T-cell (primary cell): ENCODE data around the gene TOMM20L. TPM values are rescaled to one million over a fixed set of nuclear protein-coding genes. Genes with fewer than 3 reads are reported as not detected.
"Not testable (repeated sequence)": the region's sequence is repeated elsewhere in the genome, so short reads cannot be mapped to it uniquely, and the experiment has no call there.

Source experiments
- ATAC-seq, 4 experiments: fragments of 200-7000 bp in 3 of 4; fragments of 150-1000 bp in 1 of 4; cut with Tn5 transposase; replicated peaks in 1 of 4; 1 replicate in 3 of 4; 2 replicates in 1 of 4; pipeline ENCODE4 v1.10.0; 2021; ENCODE audit warnings: moderate library complexity in 3 of 4, mild to moderate bottlenecking in 2 of 4, moderate number of reproducible peaks in 1 of 4
- CTCF ChIA-PET, 2 donors: fragments of 300-600 bp; sonication (Branson Sonifier 250); formaldehyde crosslinking; loops; one replicate each; lab custom pipeline; 2022; ENCODE audit warnings: antibody characterized with exemption in 2 of 2; lab: Charles Lee
- POLR2A ChIA-PET, 2 donors: fragments of 300-600 bp; sonication (Branson Sonifier 250); formaldehyde crosslinking; loops; one replicate each; lab custom pipeline; 2022; ENCODE audit warnings: antibody characterized with exemption in 2 of 2; lab: Charles Lee
- DNase-seq, 35 experiments: peaks; one replicate each; pipeline versions ENCODE4 v3.0.0 to v3.0.0-alpha.2; 2013 to 2023
- H3K27ac ChIP-seq: one replicate; pipeline ENCODE4 v1.5.1; 2013; ENCODE audit warnings: low read length
- H3K27me3 ChIP-seq, 2 experiments: replicated peaks in 1 of 2; 1 replicate in 1 of 2; 2 replicates in 1 of 2; pipeline versions ENCODE4 v1.6.1 to v1.7.0; 2013; ENCODE audit warnings: low read length in 1 of 2, mixed read lengths in 1 of 2; ENCODE audit not compliant: control insufficient read depth in 2 of 2, insufficient read depth in 2 of 2; ENCODE audit errors: extremely low read depth in 1 of 2
- H3K36me3 ChIP-seq, 2 donors: 1 replicate in 1 of 2; 2 replicates in 1 of 2; pipeline versions ENCODE4 v1.6.1 to v1.7.0; 2013; ENCODE audit warnings: low read length in 1 of 2; ENCODE audit not compliant: control insufficient read depth in 2 of 2, insufficient read depth in 1 of 2; ENCODE audit errors: extremely low read depth in 1 of 2
- H3K4me1 ChIP-seq, 2 experiments: 1 replicate in 1 of 2; 2 replicates in 1 of 2; pipeline versions ENCODE4 v1.6.1 to v1.7.0; 2013; ENCODE audit warnings: low read length in 2 of 2, mixed read lengths in 1 of 2; ENCODE audit not compliant: insufficient read depth in 2 of 2, control insufficient read depth in 1 of 2; ENCODE audit errors: extremely low read depth in 1 of 2
- H3K4me3 ChIP-seq, 2 donors: 1 replicate in 1 of 2; 2 replicates in 1 of 2; pipeline versions ENCODE4 v1.5.1 to v1.7.0; 2013; ENCODE audit warnings: mild to moderate bottlenecking in 2 of 2, low read length in 1 of 2, moderate library complexity in 1 of 2; ENCODE audit not compliant: control insufficient read depth in 1 of 2; ENCODE audit errors: extremely low read depth in 1 of 2
- H3K9me3 ChIP-seq: 2 replicates; pipeline ENCODE4 v1.7.0; 2013
- H3K27ac Mint-ChIP-seq, 2 donors: one replicate each; pipeline ENCODE4 v1.8.0; 2020 to 2021; ENCODE audit warnings: mild to moderate bottlenecking in 2 of 2, mixed read lengths in 2 of 2
- H3K27me3 Mint-ChIP-seq, 2 donors: one replicate each; pipeline ENCODE4 v1.8.0; 2021 to 2022; ENCODE audit warnings: mixed read lengths in 2 of 2
- H3K36me3 Mint-ChIP-seq: one replicate; pipeline ENCODE4 v1.8.0; 2021; ENCODE audit warnings: mixed read lengths
- H3K4me1 Mint-ChIP-seq, 3 donors: one replicate each; pipeline ENCODE4 v1.8.0; 2020 to 2022; ENCODE audit warnings: mixed read lengths in 3 of 3, mild to moderate bottlenecking in 1 of 3
- H3K4me3 Mint-ChIP-seq, 3 donors: one replicate each; pipeline ENCODE4 v1.8.0; 2020 to 2022; ENCODE audit warnings: mild to moderate bottlenecking in 3 of 3, mixed read lengths in 3 of 3, moderate library complexity in 3 of 3
- H3K9me3 Mint-ChIP-seq, 3 donors: one replicate each; pipeline ENCODE4 v1.8.0; 2020 to 2022; ENCODE audit warnings: mixed read lengths in 3 of 3
- WGBS: methylation state at CpG from one replicate; pipeline ENCODE4 v1.1.5; 2013; ENCODE audit warnings: missing lambda C conversion rate; ENCODE audit not compliant: insufficient coverage; 5-methylcytosine and 5-hydroxymethylcytosine counted together
- total RNA-seq, 35 experiments: library from RNA in 6 of 35; stranded (reverse) in 6 of 35; fragments of 120-200 nt in 1 of 35; gene quantifications; one replicate each; pipeline versions ENCODE4 v1.2.1 to v1.2.4 and lab custom pipeline; 2013 to 2026

TOMM20L gene
- total RNA-seq, 5 donors from 2014 or later (not counting 1 experiment from before 2014, with no cell fraction given), result 0.73 TPM; not detected in 4

- peak overlapping the region in 1 of 3 donors; percentile 56 for H3K4me3 Mint-ChIP-seq
- WGBS, result no CpG with 5 or more reads among the region's 1 CpG
- H3K27me3 Mint-ChIP-seq, result no peaks in the 10 kb centered on the region
- no peaks in the 10 kb centered on the region for H3K4me1 ChIP-seq
- H3K27ac ChIP-seq, result no peak overlapping the region
- H3K27ac Mint-ChIP-seq, result no peak overlapping the region
- peak in 1 of 4 experiments; percentile 91 for ATAC-seq
- ChIA-PET CTCF (no interaction called here), POLR2A (no interaction called here)
- H3K27me3 ChIP-seq, result no peaks in the 10 kb centered on the region
- H3K9me3 Mint-ChIP-seq, result no peaks in the 10 kb centered on the region
- DNase-seq, result peak in 1 of 35 experiments; percentile 27
- no peaks in the 10 kb centered on the region for H3K9me3 ChIP-seq
- peaks cover 44% of the 10 kb centered on the region for H3K36me3 Mint-ChIP-seq
- H3K4me3 ChIP-seq, result no peak overlapping the region
- peaks cover 20 to 21% (median 21%) of the 10 kb centered on the region in 3 donors for H3K4me1 Mint-ChIP-seq
- H3K36me3 ChIP-seq, result peaks cover 12 to 41% of the 10 kb centered on the region in 2 donors
Measured at GRCh38 chr14:58414845-58415244, 19.1 kb downstream of the TOMM20L start.

GRCh38 chr14:58415636-58416547 is 20.2 kb downstream of the TOMM20L start:
- peak overlapping the region in 1 of 2 donors; percentile 8 for H3K27ac Mint-ChIP-seq
- POLR2A ChIA-PET, result interaction anchor here in 1 of 2 donors (0.6 kb wide), 1 partner anchor 11 kb away, joined by 3 read pairs; no protein-coding TSS in a partner anchor
- H3K27me3 Mint-ChIP-seq, result no peaks in the 10 kb centered on the region
- Histone ChIP-seq H3K9me3 (no peaks in the 10 kb centered on the region), H3K4me3 (no peak overlapping the region), H3K36me3 (peaks cover 9 to 35% of the 10 kb centered on the region in 2 donors), H3K27me3 (no peaks in the 10 kb centered on the region), H3K27ac (no peak overlapping the region), H3K4me1 (no peaks in the 10 kb centered on the region)
- H3K9me3 Mint-ChIP-seq, result no peaks in the 10 kb centered on the region
- peaks cover 20 to 22% (median 21%) of the 10 kb centered on the region in 3 donors for H3K4me1 Mint-ChIP-seq
- H3K36me3 Mint-ChIP-seq, result peaks cover 43% of the 10 kb centered on the region
- no peak for ATAC-seq
- CTCF ChIA-PET, result interaction anchor here in 1 of 2 donors (0.6 kb wide), 2 partner anchors 17 to 57 kb away, joined by 3 to 6 read pairs; no protein-coding TSS in a partner anchor
- H3K4me3 Mint-ChIP-seq, result no peak overlapping the region
- WGBS, result 100% methylated on average over 5 of the region's 10 CpGs
- DNase-seq, result no peak

GRCh38 chr14:58416934-58417333 is 21.2 kb downstream of the TOMM20L start:
- H3K27me3 Mint-ChIP-seq, result not testable (repeated sequence)

GRCh38 chr14:58426670-58427280 is 31.0 kb downstream of the TOMM20L start:
- CTCF ChIA-PET, result interaction anchor here (0.6 to 2.1 kb wide), 8 partner anchors 29 to 319 kb away, joined by 3 to 10 read pairs (median 4); partner anchors contain the start of genes TOMM20L (in 2 of the 2), ACTR10 (in 1 of the 2) and ARID4A (in 1 of the 2)
- peak overlapping the region; percentile 80 to 95 (median 93) for H3K4me3 Mint-ChIP-seq
- peaks cover 2% of the 10 kb centered on the region for H3K36me3 Mint-ChIP-seq
- peaks cover 44 to 53% (median 48%) of the 10 kb centered on the region in 3 donors for H3K4me1 Mint-ChIP-seq
- H3K27ac Mint-ChIP-seq, result peak overlapping the region; percentile 97 to 99
- POLR2A ChIA-PET, result interaction anchor here (0.5 to 1.6 kb wide), 9 partner anchors 9 to 228 kb away, joined by 3 to 12 read pairs (median 4); partner anchors contain the start of genes ARID4A (in 1 of the 2), PSMA3 (in 1 of the 2) and TOMM20L (in 1 of the 2)
- Histone ChIP-seq H3K27me3 (no peaks in the 10 kb centered on the region), H3K4me3 (peak overlapping the region; percentile 81 to 97), H3K4me1 (peaks cover 12 to 14% of the 10 kb centered on the region in 2 experiments), H3K9me3 (no peaks in the 10 kb centered on the region), H3K27ac (peak overlapping the region; percentile 94), H3K36me3 (peaks cover 0 to 12% of the 10 kb centered on the region in 2 donors)
- no peaks in the 10 kb centered on the region for H3K9me3 Mint-ChIP-seq
- ATAC-seq (peak; percentile 21 to 33 (median 32)), DNase-seq (peak in 32 of 35 experiments; percentile 5 to 45 (median 20))
- no peaks in the 10 kb centered on the region for H3K27me3 Mint-ChIP-seq
- WGBS, result under 1% methylated on average over 21 of the region's 35 CpGs

More at GRCh38 chr14:58416934-58417333, 21.2 kb downstream of the TOMM20L start:
- H3K36me3 ChIP-seq, result peaks cover 7 to 33% of the 10 kb centered on the region in 2 donors
- DNase-seq, H3K4me3 ChIP-seq, ATAC-seq, H3K27ac ChIP-seq, H3K4me1 ChIP-seq, H3K9me3 ChIP-seq, H3K27me3 ChIP-seq, H3K4me3 Mint-ChIP-seq, H3K27ac Mint-ChIP-seq, H3K9me3 Mint-ChIP-seq: not testable (repeated sequence)
- ChIA-PET POLR2A (interaction anchor here in 1 of 2 donors (0.6 kb wide), 2 partner anchors 42 to 211 kb away, joined by 3 read pairs; no protein-coding TSS in a partner anchor), CTCF (interaction anchor here in 1 of 2 donors (0.6 to 0.7 kb wide), 4 partner anchors 16 to 291 kb away, joined by 3 to 4 read pairs (median 3); no protein-coding TSS in a partner anchor)
- Mint-ChIP-seq H3K4me1 (peaks cover 21 to 26% (median 23%) of the 10 kb centered on the region in 3 donors), H3K36me3 (peaks cover 44% of the 10 kb centered on the region)
- WGBS, result 80% methylated on average over 1 of the region's 1 CpG

- ChIA-PET POLR2A (interaction anchor here (0.5 to 1.6 kb wide), 11 partner anchors 16 to 1863 kb away, joined by 3 to 12 read pairs (median 4); partner anchors contain the start of genes ARID4A (in 1 of the 2), PPM1A (in 1 of the 2), PSMA3 (in 1 of the 2) and TOMM20L (in 1 of the 2)), CTCF (interaction anchor here in 1 of 2 donors (0.6 to 2.1 kb wide), 6 partner anchors 30 to 320 kb away, joined by 3 to 10 read pairs (median 3); partner anchors contain the start of genes ACTR10, ARID4A and TOMM20L)
- no peaks in the 10 kb centered on the region for H3K9me3 ChIP-seq
- Mint-ChIP-seq H3K27me3 (no peaks in the 10 kb centered on the region), H3K36me3 (peaks cover 5% of the 10 kb centered on the region), H3K27ac (peak within 1 kb of the TSS; percentile 97 to 99), H3K4me3 (peak within 1 kb of the TSS; percentile 80 to 95 (median 93)), H3K4me1 (peaks cover 47 to 54% (median 50%) of the 10 kb centered on the region in 3 donors), H3K9me3 (no peaks in the 10 kb centered on the region)
- 0% methylated on average over 11 of the region's 33 CpGs for WGBS
- H3K27ac ChIP-seq, result peak within 1 kb of the TSS; percentile 94
- peaks cover 12 to 14% of the 10 kb centered on the region in 2 experiments for H3K4me1 ChIP-seq
- H3K27me3 ChIP-seq, result no peaks in the 10 kb centered on the region
- H3K36me3 ChIP-seq, result peaks cover 0 to 14% of the 10 kb centered on the region in 2 donors
- ATAC-seq (peak; percentile 93 to 94 (median 94)), DNase-seq (peak; percentile 84 to 98 (median 96))
- H3K4me3 ChIP-seq, result peak within 1 kb of the TSS; percentile 81 to 97
Measured at GRCh38 chr14:58427281-58428117, 31.8 kb downstream of the TOMM20L start, which contains the start of the genes KIAA0586 and TIMM9. KIAA0586 (plus strand) TSS chr14:58427719; CDS start chr14:58428265, 546 bp downstream. TIMM9 (minus strand) TSS chr14:58427531; CDS start chr14:58411945, 15,586 bp downstream.
